Neural crest cell (in vitro differentiated cells): ENCODE measurements around the gene FHL2. TPM values are rescaled to one million over a fixed set of nuclear protein-coding genes. Genes with fewer than 3 reads are reported as not detected.

Experiments
- DNase-seq: peaks from one replicate; pipeline ENCODE4 v3.0.0; 2021; ENCODE audit warnings: low read depth, mixed read lengths, low spot score
- H3K27ac Mint-ChIP-seq: one replicate; pipeline ENCODE4 v1.8.0; 2021; ENCODE audit warnings: mild to moderate bottlenecking, mixed read lengths; ENCODE audit not compliant: unreplicated experiment
- H3K27me3 Mint-ChIP-seq: 2 replicates; pipeline ENCODE4 v1.8.0; 2021; ENCODE audit warnings: low read depth, mild to moderate bottlenecking, mixed read lengths
- H3K36me3 Mint-ChIP-seq: 2 replicates; pipeline ENCODE4 v1.8.0; 2021; ENCODE audit warnings: low read depth, mild to moderate bottlenecking, mixed read lengths
- H3K4me1 Mint-ChIP-seq: 2 replicates; pipeline ENCODE4 v1.8.0; 2021; ENCODE audit warnings: mixed read lengths
- H3K4me3 Mint-ChIP-seq: one replicate; pipeline ENCODE4 v1.8.0; 2021; ENCODE audit warnings: mild to moderate bottlenecking, mixed read lengths
- H3K9me3 Mint-ChIP-seq: 2 replicates; pipeline ENCODE4 v1.8.0; 2021; ENCODE audit warnings: mixed read lengths
- total RNA-seq: library from RNA; stranded (reverse); gene quantifications from 2 replicates; pipeline ENCODE4 v1.2.1, GENCODE V29; 2021
- TF ChIP-seq, protein P1 (sequence below): fragments of 200-600 bp; sonication (generic); conservative IDR thresholded peaks from 2 replicates; pipeline ENCODE4 v1.5.0; 2021; ENCODE audit warnings: antibody characterized with exemption, mild to moderate bottlenecking

FHL2 gene
- total RNA-seq, 1 donor from 2014 or later, result 4.8 TPM

DNA sequence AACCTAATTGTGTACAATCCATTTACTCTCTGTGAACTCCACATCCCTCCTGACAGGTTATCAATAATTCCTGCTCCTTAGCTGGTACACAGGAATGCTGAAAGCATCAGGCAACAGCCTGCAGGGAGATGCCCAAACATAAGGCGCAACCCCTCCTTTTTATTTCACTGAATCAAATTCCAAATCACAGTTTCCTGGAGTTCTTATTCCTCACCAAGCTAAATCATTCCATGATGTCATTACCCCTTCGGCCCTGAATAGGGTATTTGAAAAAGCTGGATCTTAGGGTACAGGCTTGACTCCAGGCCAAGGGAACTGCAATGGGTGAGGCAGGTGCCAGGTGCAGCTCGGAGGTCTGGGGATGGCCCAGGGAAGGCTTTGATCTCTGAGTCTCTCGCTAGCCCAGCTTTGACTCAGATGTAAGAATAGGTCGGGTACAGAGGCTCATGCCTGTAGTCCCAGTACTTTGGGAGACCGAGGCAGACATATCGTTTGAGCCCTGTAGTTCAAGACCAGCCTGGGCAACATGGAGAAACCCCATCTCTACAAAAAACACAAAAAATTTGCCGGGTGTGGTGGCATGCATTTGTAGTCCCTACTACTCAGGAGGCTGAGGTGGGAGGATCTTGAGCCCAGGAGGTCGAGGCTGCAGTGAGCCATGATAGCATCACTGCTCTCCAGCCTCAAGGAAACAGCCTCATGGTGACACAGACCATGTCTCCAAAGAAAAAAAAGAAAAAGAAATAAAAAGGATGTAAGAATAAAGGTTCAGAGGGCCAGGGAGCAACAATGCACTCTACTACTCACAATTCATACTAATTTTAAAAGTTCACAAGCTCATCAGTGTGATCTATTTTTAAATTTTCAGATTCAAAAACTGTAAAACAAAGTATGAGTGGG is 6.8 kb downstream of the FHL2 start:
- no peak for DNase-seq
- TF ChIP-seq, protein P1, sequence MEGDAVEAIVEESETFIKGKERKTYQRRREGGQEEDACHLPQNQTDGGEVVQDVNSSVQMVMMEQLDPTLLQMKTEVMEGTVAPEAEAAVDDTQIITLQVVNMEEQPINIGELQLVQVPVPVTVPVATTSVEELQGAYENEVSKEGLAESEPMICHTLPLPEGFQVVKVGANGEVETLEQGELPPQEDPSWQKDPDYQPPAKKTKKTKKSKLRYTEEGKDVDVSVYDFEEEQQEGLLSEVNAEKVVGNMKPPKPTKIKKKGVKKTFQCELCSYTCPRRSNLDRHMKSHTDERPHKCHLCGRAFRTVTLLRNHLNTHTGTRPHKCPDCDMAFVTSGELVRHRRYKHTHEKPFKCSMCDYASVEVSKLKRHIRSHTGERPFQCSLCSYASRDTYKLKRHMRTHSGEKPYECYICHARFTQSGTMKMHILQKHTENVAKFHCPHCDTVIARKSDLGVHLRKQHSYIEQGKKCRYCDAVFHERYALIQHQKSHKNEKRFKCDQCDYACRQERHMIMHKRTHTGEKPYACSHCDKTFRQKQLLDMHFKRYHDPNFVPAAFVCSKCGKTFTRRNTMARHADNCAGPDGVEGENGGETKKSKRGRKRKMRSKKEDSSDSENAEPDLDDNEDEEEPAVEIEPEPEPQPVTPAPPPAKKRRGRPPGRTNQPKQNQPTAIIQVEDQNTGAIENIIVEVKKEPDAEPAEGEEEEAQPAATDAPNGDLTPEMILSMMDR, result no peak
- Mint-ChIP-seq H3K27ac (no peak overlapping the region), H3K4me1 (peaks cover 6% of the 10 kb centered on the region), H3K27me3 (peaks cover 5% of the 10 kb centered on the region), H3K36me3 (no peaks in the 10 kb centered on the region), H3K9me3 (no peaks in the 10 kb centered on the region), H3K4me3 (no peak overlapping the region)

DNA sequence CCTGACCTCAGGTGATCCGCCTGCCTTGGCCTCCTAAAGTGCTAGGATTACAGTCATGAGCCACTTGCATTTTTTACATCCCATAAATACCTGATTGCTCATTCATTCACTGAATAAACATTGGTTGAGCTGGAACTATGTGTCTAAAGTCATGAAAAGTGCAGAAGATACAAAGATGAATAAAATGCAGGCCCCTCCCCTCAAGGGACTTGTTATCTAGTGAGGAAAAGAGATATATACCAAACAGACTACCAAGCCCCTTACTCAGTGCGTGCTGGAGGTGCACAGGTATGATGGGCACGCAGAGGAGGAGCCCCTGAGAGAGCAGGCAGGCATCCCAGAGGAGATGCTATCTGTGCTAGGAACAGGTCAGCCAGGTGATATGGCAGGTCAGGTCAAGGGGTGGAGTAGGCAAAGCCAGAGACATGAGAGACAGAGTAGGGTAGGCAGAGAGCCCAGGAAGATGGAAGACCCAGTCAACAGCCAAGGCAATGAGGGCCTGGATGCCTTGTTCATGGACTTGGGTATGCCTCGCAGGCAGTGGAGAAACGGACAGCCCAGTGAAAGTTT is 7.7 kb downstream of the FHL2 start:
- TF ChIP-seq, protein P1, result no peak
- H3K36me3 Mint-ChIP-seq, result no peaks in the 10 kb centered on the region
- no peak overlapping the region for H3K4me3 Mint-ChIP-seq
- no peaks in the 10 kb centered on the region for H3K9me3 Mint-ChIP-seq
- no peaks in the 10 kb centered on the region for H3K27me3 Mint-ChIP-seq
- H3K4me1 Mint-ChIP-seq, result no peaks in the 10 kb centered on the region
- DNase-seq, result no peak
- no peak overlapping the region for H3K27ac Mint-ChIP-seq

DNA sequence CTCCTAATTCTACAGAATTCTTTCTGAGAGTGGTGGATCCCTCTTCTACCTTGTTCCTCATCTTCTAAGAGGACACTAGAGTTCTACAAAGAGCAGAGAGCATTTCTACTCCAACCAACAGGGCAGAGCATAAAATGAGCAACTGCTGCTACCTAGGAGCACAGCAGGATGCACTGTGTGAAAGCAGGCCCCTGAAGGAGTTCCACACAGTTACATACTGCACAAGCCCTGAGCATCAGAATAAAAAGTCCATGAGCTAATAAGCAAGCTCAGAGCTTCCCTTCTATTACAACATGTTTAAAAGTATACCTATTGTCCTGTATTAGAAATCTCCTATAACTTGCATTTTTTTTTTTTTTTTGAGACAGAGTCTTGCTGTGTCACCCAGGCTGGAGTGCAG is 8.4 kb downstream of the FHL2 start:
- no peak for DNase-seq
- Mint-ChIP-seq H3K27me3 (no peaks in the 10 kb centered on the region), H3K4me1 (no peaks in the 10 kb centered on the region), H3K4me3 (no peak overlapping the region), H3K36me3 (no peaks in the 10 kb centered on the region), H3K9me3 (no peaks in the 10 kb centered on the region), H3K27ac (no peak overlapping the region)
- TF ChIP-seq, protein P1, result no peak

DNA sequence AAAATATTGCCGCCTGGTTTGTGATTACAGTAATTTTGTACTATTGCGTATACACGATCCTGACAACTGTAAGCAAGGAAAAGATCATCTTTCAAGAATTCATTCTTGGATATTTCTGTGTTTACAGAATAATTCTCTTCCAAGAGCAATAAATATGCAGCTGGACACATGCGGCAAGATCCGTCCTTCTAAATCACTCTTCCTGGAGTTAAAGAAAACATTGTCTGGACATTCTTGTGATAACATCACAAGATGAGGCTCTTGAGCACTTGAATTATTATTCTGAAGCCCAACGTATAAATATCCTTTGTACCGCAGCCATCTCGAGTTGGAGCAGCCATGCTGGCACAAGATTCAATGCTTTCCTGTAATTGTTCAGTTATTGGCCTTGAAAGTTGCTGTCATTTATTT is 9.9 kb downstream of the FHL2 start:
- Mint-ChIP-seq H3K27me3 (no peaks in the 10 kb centered on the region), H3K4me1 (no peaks in the 10 kb centered on the region), H3K27ac (no peak overlapping the region), H3K4me3 (no peak overlapping the region), H3K36me3 (no peaks in the 10 kb centered on the region), H3K9me3 (no peaks in the 10 kb centered on the region)
- DNase-seq, result no peak
- TF ChIP-seq, protein P1, result no peak

DNA sequence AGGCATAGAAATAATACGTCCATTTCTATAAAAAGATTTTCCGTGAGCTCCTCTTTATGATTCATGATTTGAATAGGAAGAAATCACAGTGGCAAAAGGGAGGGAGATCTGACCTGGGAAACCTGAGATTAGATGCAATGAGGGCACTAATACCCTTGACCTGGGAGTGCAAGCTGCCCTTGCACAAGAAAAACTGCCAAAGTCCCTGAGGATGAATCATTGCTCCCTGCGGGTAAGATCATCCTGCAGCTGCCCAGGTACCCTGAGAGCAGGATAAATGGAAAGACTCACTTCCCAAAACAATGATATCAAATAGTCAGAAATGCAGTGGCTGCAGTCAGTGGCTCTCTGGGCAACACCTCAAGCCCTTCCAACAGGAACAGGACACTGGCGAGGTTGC is 11.6 kb downstream of the FHL2 start:
- Mint-ChIP-seq H3K9me3 (no peaks in the 10 kb centered on the region), H3K27ac (no peak overlapping the region), H3K27me3 (no peaks in the 10 kb centered on the region), H3K36me3 (no peaks in the 10 kb centered on the region), H3K4me1 (no peaks in the 10 kb centered on the region), H3K4me3 (no peak overlapping the region)
- TF ChIP-seq, protein P1, result no peak
- no peak for DNase-seq
